Measurements from ENCODE around the gene CDK5RAP1. TPM values are rescaled to one million over a fixed set of nuclear protein-coding genes. Genes with fewer than 3 reads are reported as not detected.

The CDK5RAP1 gene
- total and polyA plus RNA-seq, 12 donors, result 11.3 to 134 (median 24.3) TPM

DNA sequence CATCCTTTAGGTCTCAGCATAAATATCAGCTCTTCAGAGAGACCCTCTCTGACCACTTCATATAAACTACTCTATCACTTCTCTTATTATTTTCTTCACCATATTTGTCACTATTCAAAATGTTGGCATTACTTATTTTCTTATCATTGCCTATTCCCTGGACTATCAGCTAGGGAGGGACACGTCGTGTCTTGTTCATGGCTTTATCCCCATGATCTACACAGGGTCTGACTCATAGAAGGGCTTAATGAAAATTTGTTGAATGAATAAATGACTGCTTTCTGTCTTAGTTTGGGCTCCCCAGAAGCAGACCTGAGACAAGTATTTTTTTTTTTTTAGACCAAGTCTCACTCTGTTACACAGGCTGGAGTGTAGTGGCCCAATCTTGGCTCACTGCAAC is 3.0 kb upstream of the CDK5RAP1 start:
- Histone ChIP-seq H3K27ac (no peak overlapping the region), H3K9me3 (replicated peaks in 1 of 3) (no peaks in the 10 kb centered on the region), H3K27me3 (no peaks in the 10 kb centered on the region), H3K4me3 (no peak overlapping the region), H3K36me3 (replicated peaks in 1 of 2) (peaks cover 0 to 8% of the 10 kb centered on the region in 2 donors), H3K4me1 (replicated peaks in 1 of 2) (peaks cover 9 to 23% of the 10 kb centered on the region in 2 donors)
- DNase-seq, result no peak
- intact Hi-C loops (cut with DNase I), result no loop called here
- 75 to 84% (median 78%) methylated on average over 2 of the region's 2 CpGs for WGBS, 4 donors
- TF ChIP-seq POLR2A (IDR thresholded peaks at IDR 0.05), result no peak
- TF ChIP-seq, protein P1, sequence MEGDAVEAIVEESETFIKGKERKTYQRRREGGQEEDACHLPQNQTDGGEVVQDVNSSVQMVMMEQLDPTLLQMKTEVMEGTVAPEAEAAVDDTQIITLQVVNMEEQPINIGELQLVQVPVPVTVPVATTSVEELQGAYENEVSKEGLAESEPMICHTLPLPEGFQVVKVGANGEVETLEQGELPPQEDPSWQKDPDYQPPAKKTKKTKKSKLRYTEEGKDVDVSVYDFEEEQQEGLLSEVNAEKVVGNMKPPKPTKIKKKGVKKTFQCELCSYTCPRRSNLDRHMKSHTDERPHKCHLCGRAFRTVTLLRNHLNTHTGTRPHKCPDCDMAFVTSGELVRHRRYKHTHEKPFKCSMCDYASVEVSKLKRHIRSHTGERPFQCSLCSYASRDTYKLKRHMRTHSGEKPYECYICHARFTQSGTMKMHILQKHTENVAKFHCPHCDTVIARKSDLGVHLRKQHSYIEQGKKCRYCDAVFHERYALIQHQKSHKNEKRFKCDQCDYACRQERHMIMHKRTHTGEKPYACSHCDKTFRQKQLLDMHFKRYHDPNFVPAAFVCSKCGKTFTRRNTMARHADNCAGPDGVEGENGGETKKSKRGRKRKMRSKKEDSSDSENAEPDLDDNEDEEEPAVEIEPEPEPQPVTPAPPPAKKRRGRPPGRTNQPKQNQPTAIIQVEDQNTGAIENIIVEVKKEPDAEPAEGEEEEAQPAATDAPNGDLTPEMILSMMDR (IDR thresholded peaks at IDR 0.05), result no peak

DNA sequence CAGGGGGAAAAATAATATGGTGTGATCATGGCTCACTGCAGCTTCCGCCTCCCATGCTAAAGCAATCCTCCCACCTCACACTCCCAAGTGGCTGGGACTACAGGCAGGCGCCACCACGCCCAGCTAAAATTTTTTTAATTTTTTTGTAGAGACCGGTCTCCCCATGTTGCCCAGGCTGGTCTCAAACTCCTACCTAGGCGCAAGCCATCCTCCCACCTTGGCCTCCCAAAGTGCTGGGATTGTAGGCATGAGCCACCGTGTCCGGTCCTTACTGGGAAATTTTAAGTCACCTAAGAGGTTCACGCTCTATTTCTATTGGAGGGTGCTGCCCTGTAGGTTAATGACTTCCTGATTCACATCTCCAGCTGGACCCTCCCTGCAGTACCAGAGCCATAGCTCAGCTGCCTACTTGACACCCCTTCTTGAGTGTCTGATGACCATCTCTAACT is 626 bp upstream of the CDK5RAP1 start:
- 45 to 59% (median 50%) methylated on average over 8 of the region's 8 CpGs for WGBS, 4 donors
- intact Hi-C loops (cut with DNase I), result no loop called here
- Histone ChIP-seq H3K9me3 (replicated peaks in 1 of 3) (no peaks in the 10 kb centered on the region), H3K36me3 (replicated peaks in 1 of 2) (no peaks in the 10 kb centered on the region), H3K4me1 (replicated peaks in 1 of 2) (peaks cover 9 to 27% of the 10 kb centered on the region in 2 donors), H3K4me3 (peak overlapping the region in 2 of 4 donors; percentile 69 to 100), H3K27me3 (no peaks in the 10 kb centered on the region), H3K27ac (no peak overlapping the region)
- TF ChIP-seq POLR2A (IDR thresholded peaks at IDR 0.05), result no peak
- TF ChIP-seq, protein P1 (IDR thresholded peaks at IDR 0.05), result no peak
- DNase-seq, result peak in 1 of 7 donors; percentile 13

DNA sequence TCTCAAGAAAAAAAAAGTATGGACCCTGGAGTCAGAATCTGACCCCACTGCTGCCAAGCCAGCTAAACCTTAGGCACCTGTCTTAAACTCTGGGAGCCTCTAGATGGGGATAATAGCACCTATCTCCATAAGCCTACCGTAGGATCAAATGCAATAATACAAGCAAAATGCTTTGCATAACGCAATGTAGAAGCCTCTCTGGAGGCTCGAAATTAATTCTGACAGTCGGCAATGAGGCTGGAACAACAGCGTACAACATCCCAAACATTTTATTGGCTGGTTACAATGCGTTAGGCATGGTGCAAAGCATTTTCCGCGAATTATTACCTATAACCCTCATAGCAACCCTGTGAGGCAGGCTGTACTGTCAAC is 521 bp downstream of the CDK5RAP1 start:
- intact Hi-C loops (cut with DNase I), result no loop called here
- TF ChIP-seq, protein P1 (IDR thresholded peaks at IDR 0.05), result no peak
- no peak for TF ChIP-seq POLR2A (IDR thresholded peaks at IDR 0.05)
- H3K27ac ChIP-seq, result peak overlapping the region in 2 of 5 donors; percentile 61 to 85
- peak overlapping the region; percentile 69 to 100 (median 74) for H3K4me3 ChIP-seq
- DNase-seq, result no peak
- peaks cover 9 to 27% of the 10 kb centered on the region in 2 donors for H3K4me1 ChIP-seq (replicated peaks in 1 of 2)
- H3K36me3 ChIP-seq (replicated peaks in 1 of 2), result peaks cover 0 to 4% of the 10 kb centered on the region in 2 donors
- no peaks in the 10 kb centered on the region for H3K9me3 ChIP-seq (replicated peaks in 1 of 3)
- H3K27me3 ChIP-seq, result no peaks in the 10 kb centered on the region
- 0 to 1% (median 0%) methylated on average over 6 to 8 of the region's 8 CpGs for WGBS, 4 donors

DNA sequence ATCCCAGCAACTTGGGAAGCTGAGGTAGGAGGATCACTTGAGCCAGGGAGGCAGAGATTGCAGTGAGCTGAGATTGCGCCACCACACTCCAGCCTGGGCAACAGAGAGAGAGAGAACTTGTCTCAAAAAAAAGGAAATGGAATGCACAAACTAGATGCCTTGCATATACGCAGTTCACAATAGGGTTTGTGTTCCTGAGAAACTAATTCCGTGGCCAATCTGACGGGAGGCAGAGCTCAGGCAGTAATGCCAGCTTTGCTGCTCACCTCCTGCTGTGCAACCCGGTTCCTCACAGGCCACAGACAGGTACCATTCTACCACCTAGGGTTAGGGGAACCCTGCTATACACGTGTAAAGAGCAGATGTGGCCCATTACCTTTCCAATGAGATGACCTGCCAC is 1.4 kb downstream of the CDK5RAP1 start:
- Histone ChIP-seq H3K27me3 (no peaks in the 10 kb centered on the region), H3K4me3 (peak overlapping the region in 1 of 4 donors; percentile 100), H3K9me3 (replicated peaks in 1 of 3) (no peaks in the 10 kb centered on the region), H3K27ac (no peak overlapping the region), H3K4me1 (replicated peaks in 1 of 2) (peaks cover 9 to 27% of the 10 kb centered on the region in 2 donors), H3K36me3 (replicated peaks in 1 of 2) (peaks cover 0 to 12% of the 10 kb centered on the region in 2 donors)
- TF ChIP-seq, protein P1 (IDR thresholded peaks at IDR 0.05), result no peak
- no peak for TF ChIP-seq POLR2A (IDR thresholded peaks at IDR 0.05)
- WGBS, 4 donors, result 48 to 63% (median 55%) methylated on average over 6 of the region's 6 CpGs
- intact Hi-C loops (cut with DNase I), result no loop called here
- no peak for DNase-seq

Measured in adrenal gland (tissue), 12 donors.